Measurements from ENCODE around the gene P4HTM. TPM values are rescaled to one million over a fixed set of nuclear protein-coding genes. Genes with fewer than 3 reads are reported as not detected.

P4HTM gene
- polyA plus RNA-seq: 46.5 TPM
- long read RNA-seq, donor 1, transcript P4HTM-202 (9 exons, 2,127 nt): major isoform, 12 of 15 reads
- long read RNA-seq, donor 1, partial matches to known transcripts: 0 of 15 reads
- long read RNA-seq, donor 1, other reads (novel, unspliced or antisense): 0 of 15 reads
- long read RNA-seq, donor 2, transcript P4HTM-205 (8 exons, 2,796 nt): minor isoform, 6 of 44 reads
- long read RNA-seq, donor 2, transcript P4HTM-202 (9 exons, 2,127 nt): major isoform, 29 of 44 reads
- long read RNA-seq, donor 2, partial matches to known transcripts: 5 of 44 reads
- long read RNA-seq, donor 2, other reads (novel, unspliced or antisense): 0 of 44 reads
- long read RNA-seq, donor 3: 0 reads
- long read RNA-seq, donor 4, partial matches to known transcripts: 0 of 2 reads
- long read RNA-seq, donor 4, other reads (novel, unspliced or antisense): 0 of 2 reads
- long read RNA-seq, donor 5, transcript P4HTM-202 (9 exons, 2,127 nt): major isoform, 9 of 17 reads
- long read RNA-seq, donor 5, partial matches to known transcripts: 5 of 17 reads
- long read RNA-seq, donor 5, other reads (novel, unspliced or antisense): 0 of 17 reads
- long read RNA-seq, donor 6, transcript P4HTM-202 (9 exons, 2,127 nt): major isoform, 18 of 30 reads
- long read RNA-seq, donor 6, partial matches to known transcripts: 8 of 30 reads
- long read RNA-seq, donor 6, other reads (novel, unspliced or antisense): 0 of 30 reads
- long read RNA-seq, donor 7, transcript P4HTM-202 (9 exons, 2,127 nt): major isoform, 6 of 8 reads
- long read RNA-seq, donor 7, partial matches to known transcripts: 0 of 8 reads
- long read RNA-seq, donor 7, other reads (novel, unspliced or antisense): 0 of 8 reads
- long read RNA-seq, donor 8, transcript P4HTM-212 (1 exons, 1,968 nt): minor isoform, 8 of 50 reads
- long read RNA-seq, donor 8, transcript P4HTM-202 (9 exons, 2,127 nt): major isoform, 27 of 50 reads
- long read RNA-seq, donor 8, partial matches to known transcripts: 15 of 50 reads
- long read RNA-seq, donor 8, other reads (novel, unspliced or antisense): 0 of 50 reads
- long read RNA-seq, donor 9, transcript P4HTM-202 (9 exons, 2,127 nt): major isoform, 9 of 24 reads
- long read RNA-seq, donor 9, partial matches to known transcripts: 12 of 24 reads
- long read RNA-seq, donor 9, other reads (novel, unspliced or antisense): 0 of 24 reads
- long read RNA-seq, donor 10, transcript P4HTM-202 (9 exons, 2,127 nt): major isoform, 29 of 48 reads
- long read RNA-seq, donor 10, partial matches to known transcripts: 10 of 48 reads
- long read RNA-seq, donor 10, other reads (novel, unspliced or antisense): 5 of 48 reads
- long read RNA-seq, donor 11, transcript P4HTM-202 (9 exons, 2,127 nt): major isoform, 11 of 22 reads
- long read RNA-seq, donor 11, partial matches to known transcripts: 8 of 22 reads
- long read RNA-seq, donor 11, other reads (novel, unspliced or antisense): 0 of 22 reads

- WGBS (ENCODE audit: insufficient coverage, low lambda C conversion rate): no CpG with 5 or more reads among the region's 91 CpGs
- H3K27me3 ChIP-seq (ENCODE audit: control insufficient read depth, insufficient read depth, low read length): no peaks in the 10 kb centered on the region
- peaks cover 15% of the 10 kb centered on the region for H3K4me1 ChIP-seq (ENCODE audit: control insufficient read depth, insufficient read depth, low read length)
- H3K27ac ChIP-seq (ENCODE audit: low read length): peak within 1 kb of the TSS; percentile 96
- H3K4me3 ChIP-seq (ENCODE audit: low read length): peak within 1 kb of the TSS; percentile 87
- no peaks in the 10 kb centered on the region for H3K9me3 ChIP-seq (ENCODE audit: control insufficient read depth, low read depth, low read length)
- peaks cover 17% of the 10 kb centered on the region for H3K36me3 ChIP-seq (ENCODE audit: control insufficient read depth, insufficient read depth, low read length)
- DNase-seq: peak; percentile 88 to 93
Measured at GRCh38 chr3:48989796-48990635, at the start of gene P4HTM. Gene P4HTM, plus strand, starts transcription at chr3:48990241. Its CDS starts 16 bp downstream, at chr3:48990257.

- no peak for DNase-seq
Measured at GRCh38 chr3:48945432-48945831, 44.6 kb upstream of the P4HTM start.

GRCh38 chr3:48945891-48946549 lies 44.0 kb upstream of the P4HTM start:
- no peak overlapping the region for H3K4me3 ChIP-seq (ENCODE audit: low read length)
- no peaks in the 10 kb centered on the region for H3K9me3 ChIP-seq (ENCODE audit: control insufficient read depth, low read depth, low read length)
- H3K27me3 ChIP-seq (ENCODE audit: control insufficient read depth, insufficient read depth, low read length): no peaks in the 10 kb centered on the region
- WGBS (ENCODE audit: insufficient coverage, low lambda C conversion rate): 100% methylated on average over 1 of the region's 4 CpGs
- no peaks in the 10 kb centered on the region for H3K4me1 ChIP-seq (ENCODE audit: control insufficient read depth, insufficient read depth, low read length)
- no peak overlapping the region for H3K27ac ChIP-seq (ENCODE audit: low read length)
- peaks cover 11% of the 10 kb centered on the region for H3K36me3 ChIP-seq (ENCODE audit: control insufficient read depth, insufficient read depth, low read length)
- no peak for DNase-seq

More at GRCh38 chr3:48945432-48945831, 44.6 kb upstream of the P4HTM start:
- Histone ChIP-seq H3K27ac (ENCODE audit: low read length) (no peak overlapping the region), H3K4me1 (ENCODE audit: control insufficient read depth, insufficient read depth, low read length) (no peaks in the 10 kb centered on the region), H3K27me3 (ENCODE audit: control insufficient read depth, insufficient read depth, low read length) (no peaks in the 10 kb centered on the region), H3K9me3 (ENCODE audit: control insufficient read depth, low read depth, low read length) (no peaks in the 10 kb centered on the region), H3K36me3 (ENCODE audit: control insufficient read depth, insufficient read depth, low read length) (peaks cover 11% of the 10 kb centered on the region), H3K4me3 (ENCODE audit: low read length) (no peak overlapping the region)
- no CpG with 5 or more reads among the region's 2 CpGs for WGBS (ENCODE audit: insufficient coverage, low lambda C conversion rate)

GRCh38 chr3:48949376-48949717 lies 40.7 kb upstream of the P4HTM start:
- no peak for DNase-seq
- Histone ChIP-seq H3K27ac (ENCODE audit: low read length) (no peak overlapping the region), H3K27me3 (ENCODE audit: control insufficient read depth, insufficient read depth, low read length) (no peaks in the 10 kb centered on the region), H3K36me3 (ENCODE audit: control insufficient read depth, insufficient read depth, low read length) (peaks cover 10% of the 10 kb centered on the region), H3K4me3 (ENCODE audit: low read length) (no peak overlapping the region), H3K4me1 (ENCODE audit: control insufficient read depth, insufficient read depth, low read length) (no peaks in the 10 kb centered on the region), H3K9me3 (ENCODE audit: control insufficient read depth, low read depth, low read length) (no peaks in the 10 kb centered on the region)
- WGBS (ENCODE audit: insufficient coverage, low lambda C conversion rate): no CpG with 5 or more reads among the region's 2 CpGs

GRCh38 chr3:48950051-48950450 lies 40.0 kb upstream of the P4HTM start:
- no CpG with 5 or more reads among the region's 1 CpG for WGBS (ENCODE audit: insufficient coverage, low lambda C conversion rate)
- Histone ChIP-seq H3K36me3 (ENCODE audit: control insufficient read depth, insufficient read depth, low read length) (peaks cover 5% of the 10 kb centered on the region), H3K27me3 (ENCODE audit: control insufficient read depth, insufficient read depth, low read length) (no peaks in the 10 kb centered on the region), H3K4me1 (ENCODE audit: control insufficient read depth, insufficient read depth, low read length) (no peaks in the 10 kb centered on the region), H3K9me3 (ENCODE audit: control insufficient read depth, low read depth, low read length) (no peaks in the 10 kb centered on the region), H3K27ac (ENCODE audit: low read length) (no peak overlapping the region), H3K4me3 (ENCODE audit: low read length) (no peak overlapping the region)
- no peak for DNase-seq

GRCh38 chr3:48951764-48952163 lies 38.3 kb upstream of the P4HTM start:
- Histone ChIP-seq H3K9me3 (ENCODE audit: control insufficient read depth, low read depth, low read length) (no peaks in the 10 kb centered on the region), H3K4me3 (ENCODE audit: low read length) (no peak overlapping the region), H3K4me1 (ENCODE audit: control insufficient read depth, insufficient read depth, low read length) (no peaks in the 10 kb centered on the region), H3K27me3 (ENCODE audit: control insufficient read depth, insufficient read depth, low read length) (no peaks in the 10 kb centered on the region), H3K36me3 (ENCODE audit: control insufficient read depth, insufficient read depth, low read length) (peaks cover 6% of the 10 kb centered on the region), H3K27ac (ENCODE audit: low read length) (no peak overlapping the region)
- no peak for DNase-seq
- WGBS (ENCODE audit: insufficient coverage, low lambda C conversion rate): 96% methylated on average over 4 of the region's 4 CpGs

GRCh38 chr3:48952510-48953118 lies 37.4 kb upstream of the P4HTM start:
- Histone ChIP-seq H3K27ac (ENCODE audit: low read length) (no peak overlapping the region), H3K9me3 (ENCODE audit: control insufficient read depth, low read depth, low read length) (no peaks in the 10 kb centered on the region), H3K4me3 (ENCODE audit: low read length) (no peak overlapping the region), H3K27me3 (ENCODE audit: control insufficient read depth, insufficient read depth, low read length) (no peaks in the 10 kb centered on the region), H3K4me1 (ENCODE audit: control insufficient read depth, insufficient read depth, low read length) (no peaks in the 10 kb centered on the region), H3K36me3 (ENCODE audit: control insufficient read depth, insufficient read depth, low read length) (peaks cover 6% of the 10 kb centered on the region)
- peak; percentile 23 to 40 for DNase-seq
- WGBS (ENCODE audit: insufficient coverage, low lambda C conversion rate): no CpG with 5 or more reads among the region's 8 CpGs

GRCh38 chr3:48957006-48957705 lies 32.9 kb upstream of the P4HTM start:
- no peak overlapping the region for H3K4me3 ChIP-seq (ENCODE audit: low read length)
- H3K36me3 ChIP-seq (ENCODE audit: control insufficient read depth, insufficient read depth, low read length): peaks cover 18% of the 10 kb centered on the region
- DNase-seq: no peak
- H3K9me3 ChIP-seq (ENCODE audit: control insufficient read depth, low read depth, low read length): no peaks in the 10 kb centered on the region
- H3K27me3 ChIP-seq (ENCODE audit: control insufficient read depth, insufficient read depth, low read length): no peaks in the 10 kb centered on the region
- H3K4me1 ChIP-seq (ENCODE audit: control insufficient read depth, insufficient read depth, low read length): no peaks in the 10 kb centered on the region
- 100% methylated on average over 1 of the region's 2 CpGs for WGBS (ENCODE audit: insufficient coverage, low lambda C conversion rate)
- no peak overlapping the region for H3K27ac ChIP-seq (ENCODE audit: low read length)

All from large intestine (tissue), 12 donors.